Fibroblast of lung (primary cell): Measurements from ENCODE around the gene GSK3A. TPM values are rescaled to one million over a fixed set of nuclear protein-coding genes. Genes with fewer than 3 reads are reported as not detected.

Source experiments
- DNase-seq, 2 donors: peaks; one replicate each; pipeline versions ENCODE4 v3.0.0 to v3.0.0-alpha.2; 2010; ENCODE audit warnings: low read depth in 2 of 2
- H2AFZ ChIP-seq: 2 replicates; pipeline ENCODE4 v1.5.1; 2012; ENCODE audit warnings: low read length, control low read depth, inconsistent platforms
- H3K27ac ChIP-seq: 2 replicates; pipeline ENCODE4 v1.5.1; 2011; ENCODE audit warnings: low read length, control low read depth; ENCODE audit not compliant: insufficient read depth
- H3K27me3 ChIP-seq: 2 replicates; pipeline ENCODE4 v1.5.1; 2011; ENCODE audit warnings: mild to moderate bottlenecking, low read length; ENCODE audit not compliant: control insufficient read depth, insufficient read depth
- H3K36me3 ChIP-seq: 2 replicates; pipeline ENCODE4 v1.5.1; 2011; ENCODE audit warnings: low read length; ENCODE audit not compliant: control insufficient read depth, insufficient read depth
- H3K4me1 ChIP-seq: 2 replicates; pipeline ENCODE4 v1.5.1; 2011; ENCODE audit warnings: low read length; ENCODE audit not compliant: control insufficient read depth, insufficient read depth; ENCODE audit errors: extremely low read depth
- H3K4me2 ChIP-seq: 2 replicates; pipeline ENCODE4 v1.5.1; 2011; ENCODE audit warnings: low read length, control low read depth; ENCODE audit not compliant: insufficient read depth; ENCODE audit errors: extremely low read depth
- H3K4me3 ChIP-seq, 4 experiments: fragments of 200-600 bp in 1 of 4; sonication (generic) in 1 of 4; replicated peaks in 1 of 4; 2 replicates each; pipeline ENCODE4 v1.5.1; 2011 to 2016; ENCODE audit warnings: low read length in 4 of 4, low read depth in 3 of 4, mild to moderate bottlenecking in 3 of 4, control low read depth in 2 of 4, inconsistent platforms in 1 of 4, mixed read lengths in 1 of 4; ENCODE audit not compliant: insufficient read depth in 1 of 4; ENCODE audit errors: control extremely low read depth in 1 of 4
- H3K79me2 ChIP-seq: 2 replicates; pipeline ENCODE4 v1.5.1; 2012; ENCODE audit warnings: mild to moderate bottlenecking, low read length, inconsistent platforms; ENCODE audit not compliant: control insufficient read depth, insufficient read depth
- H3K9ac ChIP-seq: 2 replicates; pipeline ENCODE4 v1.5.1; 2011; ENCODE audit warnings: mild to moderate bottlenecking, low read length, control low read depth; ENCODE audit not compliant: insufficient read depth
- H3K9me3 ChIP-seq: 2 replicates; pipeline ENCODE4 v1.5.1; 2012; ENCODE audit warnings: low read depth, low read length; ENCODE audit not compliant: control insufficient read depth, insufficient read depth
- H4K20me1 ChIP-seq: 2 replicates; pipeline ENCODE4 v1.5.1; 2011; ENCODE audit warnings: low read length; ENCODE audit not compliant: control insufficient read depth, insufficient read depth; ENCODE audit errors: extremely low read depth
- EZH2 ChIP-seq: IDR thresholded peaks from 2 replicates; pipeline ENCODE4 v1.5.1; 2012; ENCODE audit warnings: low read length, control low read depth, mild to moderate bottlenecking; ENCODE audit errors: missing control alignments
- polyA plus RNA-seq, 2 donors: library from polyadenylated mRNA; depleted of rRNA in 1 of 2; stranded (reverse) in 1 of 2; unstranded in 1 of 2; fragments of >200 nt; gene quantifications; 2 replicates each; pipeline ENCODE4 v1.2.1, GENCODE V29; 2011 to 2012; ENCODE audit warnings: missing spikeins in 1 of 2
- total RNA-seq: library from RNA; depleted of rRNA; stranded (reverse); fragments of >200 nt; gene quantifications from 2 replicates; pipeline ENCODE4 v1.2.1, GENCODE V29; 2014
- TF ChIP-seq, protein P1 (sequence below), 2 donors: IDR thresholded peaks in 1 of 2; conservative IDR thresholded peaks in 1 of 2; 1 replicate in 1 of 2; 2 replicates in 1 of 2; pipeline ENCODE4 v1.5.1; 2011 to 2012; ENCODE audit warnings: low read length in 2 of 2, control low read depth in 1 of 2, inconsistent platforms in 1 of 2, low read depth in 1 of 2, mild to moderate bottlenecking in 1 of 2

The GSK3A gene
- total and polyA plus RNA-seq, 2 donors (not counting 1 experiment from before 2014, with no cell fraction given) = 11.6 to 21.7 TPM

DNA sequence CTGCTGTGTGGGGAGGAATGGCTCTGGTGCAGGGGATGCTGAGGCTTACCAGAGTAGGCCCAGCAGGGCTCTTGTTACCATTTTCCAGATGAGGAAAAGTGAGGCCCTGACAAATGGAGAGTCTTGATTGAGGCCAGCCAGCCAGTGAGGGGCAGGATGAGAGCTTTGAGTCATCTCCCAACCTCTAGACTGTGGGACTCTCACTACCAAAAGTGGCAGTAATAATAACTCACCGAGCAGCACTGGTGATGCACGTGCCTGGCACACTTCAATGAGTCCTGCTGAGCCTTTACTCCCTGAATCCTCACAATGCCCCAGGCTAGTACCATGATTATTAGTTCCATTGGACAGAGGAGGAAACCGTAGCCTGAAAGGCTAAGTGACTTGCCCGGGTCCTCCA, 34.4 kb upstream of the GSK3A start:
- Histone ChIP-seq H3K4me1 (peaks cover 18% of the 10 kb centered on the region), H4K20me1 (no peaks in the 10 kb centered on the region), H3K27me3 (no peaks in the 10 kb centered on the region), H3K9me3 (no peaks in the 10 kb centered on the region), H2AFZ (no peak overlapping the region), H3K4me3 (no peak overlapping the region), H3K4me2 (no peak overlapping the region), H3K27ac (no peak overlapping the region), H3K79me2 (peaks cover 44% of the 10 kb centered on the region), H3K36me3 (peaks cover 24% of the 10 kb centered on the region), H3K9ac (no peak overlapping the region)
- no peak for DNase-seq
- TF ChIP-seq EZH2 = no peak
- TF ChIP-seq, protein P1, sequence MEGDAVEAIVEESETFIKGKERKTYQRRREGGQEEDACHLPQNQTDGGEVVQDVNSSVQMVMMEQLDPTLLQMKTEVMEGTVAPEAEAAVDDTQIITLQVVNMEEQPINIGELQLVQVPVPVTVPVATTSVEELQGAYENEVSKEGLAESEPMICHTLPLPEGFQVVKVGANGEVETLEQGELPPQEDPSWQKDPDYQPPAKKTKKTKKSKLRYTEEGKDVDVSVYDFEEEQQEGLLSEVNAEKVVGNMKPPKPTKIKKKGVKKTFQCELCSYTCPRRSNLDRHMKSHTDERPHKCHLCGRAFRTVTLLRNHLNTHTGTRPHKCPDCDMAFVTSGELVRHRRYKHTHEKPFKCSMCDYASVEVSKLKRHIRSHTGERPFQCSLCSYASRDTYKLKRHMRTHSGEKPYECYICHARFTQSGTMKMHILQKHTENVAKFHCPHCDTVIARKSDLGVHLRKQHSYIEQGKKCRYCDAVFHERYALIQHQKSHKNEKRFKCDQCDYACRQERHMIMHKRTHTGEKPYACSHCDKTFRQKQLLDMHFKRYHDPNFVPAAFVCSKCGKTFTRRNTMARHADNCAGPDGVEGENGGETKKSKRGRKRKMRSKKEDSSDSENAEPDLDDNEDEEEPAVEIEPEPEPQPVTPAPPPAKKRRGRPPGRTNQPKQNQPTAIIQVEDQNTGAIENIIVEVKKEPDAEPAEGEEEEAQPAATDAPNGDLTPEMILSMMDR (conservative IDR thresholded peaks at IDR 0.05 in 1 of 2, IDR thresholded peaks at IDR 0.05 in 1 of 2; ENCODE audit: low read depth in 1 of 2, low read length in 2 of 2) = no peak

DNA sequence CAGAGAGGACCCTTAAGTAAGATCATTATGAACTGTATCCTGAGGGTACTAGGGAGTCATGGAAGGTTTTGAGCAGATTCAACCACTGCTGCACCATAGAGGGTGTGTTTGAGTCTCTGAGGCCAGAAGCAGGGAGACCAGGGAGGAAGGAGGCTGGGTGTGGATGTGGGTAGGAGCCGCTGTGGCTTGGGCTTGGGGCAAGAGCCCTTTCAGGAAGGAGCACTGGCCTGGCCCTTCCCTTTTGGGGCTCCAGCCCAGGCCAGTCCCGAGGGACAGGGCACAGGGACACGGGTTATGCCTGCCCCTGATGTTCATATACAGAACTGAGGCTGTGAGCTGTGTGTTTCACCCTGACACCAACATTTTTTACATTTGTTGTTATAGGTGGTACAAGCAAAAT, 33.9 kb upstream of the GSK3A start:
- TF ChIP-seq, protein P1 (conservative IDR thresholded peaks at IDR 0.05 in 1 of 2, IDR thresholded peaks at IDR 0.05 in 1 of 2; ENCODE audit: low read depth in 1 of 2, low read length in 2 of 2) = no peak
- TF ChIP-seq EZH2 = no peak
- no peak for DNase-seq
- Histone ChIP-seq H3K4me1 (peaks cover 14% of the 10 kb centered on the region), H3K9ac (no peak overlapping the region), H2AFZ (no peak overlapping the region), H4K20me1 (no peaks in the 10 kb centered on the region), H3K27ac (no peak overlapping the region), H3K36me3 (peaks cover 25% of the 10 kb centered on the region), H3K9me3 (no peaks in the 10 kb centered on the region), H3K79me2 (peaks cover 47% of the 10 kb centered on the region), H3K4me3 (no peak overlapping the region), H3K27me3 (no peaks in the 10 kb centered on the region), H3K4me2 (no peak overlapping the region)

GRCh38 chr19:42275517-42275916, 33.1 kb upstream of the GSK3A start:
- no peak overlapping the region for H3K4me3 ChIP-seq
- H3K79me2 ChIP-seq = peaks cover 52% of the 10 kb centered on the region
- no peak overlapping the region for H3K4me2 ChIP-seq
- H3K36me3 ChIP-seq = peaks cover 26% of the 10 kb centered on the region
- peaks cover 17% of the 10 kb centered on the region for H3K4me1 ChIP-seq
- H2AFZ ChIP-seq = no peak overlapping the region
- H3K9ac ChIP-seq = no peak overlapping the region
- H4K20me1 ChIP-seq = no peaks in the 10 kb centered on the region
- H3K27me3 ChIP-seq = no peaks in the 10 kb centered on the region
- no peak for TF ChIP-seq EZH2
- TF ChIP-seq, protein P1 (conservative IDR thresholded peaks at IDR 0.05 in 1 of 2, IDR thresholded peaks at IDR 0.05 in 1 of 2; ENCODE audit: low read depth in 1 of 2, low read length in 2 of 2) = no peak
- H3K9me3 ChIP-seq = no peaks in the 10 kb centered on the region
- H3K27ac ChIP-seq = no peak overlapping the region
- no peak for DNase-seq
